ENCODE data around the gene FGF14.

- no peak for TF ChIP-seq EZH2phosphoT487 (IDR thresholded peaks at IDR 0.05; ENCODE audit: borderline replicate concordance, low read depth)
- TF ChIP-seq YY1 (IDR thresholded peaks at IDR 0.05; ENCODE audit: low read depth): no peak
- TF ChIP-seq, protein P1, sequence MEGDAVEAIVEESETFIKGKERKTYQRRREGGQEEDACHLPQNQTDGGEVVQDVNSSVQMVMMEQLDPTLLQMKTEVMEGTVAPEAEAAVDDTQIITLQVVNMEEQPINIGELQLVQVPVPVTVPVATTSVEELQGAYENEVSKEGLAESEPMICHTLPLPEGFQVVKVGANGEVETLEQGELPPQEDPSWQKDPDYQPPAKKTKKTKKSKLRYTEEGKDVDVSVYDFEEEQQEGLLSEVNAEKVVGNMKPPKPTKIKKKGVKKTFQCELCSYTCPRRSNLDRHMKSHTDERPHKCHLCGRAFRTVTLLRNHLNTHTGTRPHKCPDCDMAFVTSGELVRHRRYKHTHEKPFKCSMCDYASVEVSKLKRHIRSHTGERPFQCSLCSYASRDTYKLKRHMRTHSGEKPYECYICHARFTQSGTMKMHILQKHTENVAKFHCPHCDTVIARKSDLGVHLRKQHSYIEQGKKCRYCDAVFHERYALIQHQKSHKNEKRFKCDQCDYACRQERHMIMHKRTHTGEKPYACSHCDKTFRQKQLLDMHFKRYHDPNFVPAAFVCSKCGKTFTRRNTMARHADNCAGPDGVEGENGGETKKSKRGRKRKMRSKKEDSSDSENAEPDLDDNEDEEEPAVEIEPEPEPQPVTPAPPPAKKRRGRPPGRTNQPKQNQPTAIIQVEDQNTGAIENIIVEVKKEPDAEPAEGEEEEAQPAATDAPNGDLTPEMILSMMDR (IDR thresholded peaks at IDR 0.05): no peak
- no peak for TF ChIP-seq FOSL2 (IDR thresholded peaks at IDR 0.05; ENCODE audit: borderline replicate concordance, low read depth)
- no peak for TF ChIP-seq EP300 (IDR thresholded peaks at IDR 0.05; ENCODE audit: borderline replicate concordance in 1 of 2, low read depth in 1 of 2, low read length in 1 of 2)
- TF ChIP-seq, protein P2, sequence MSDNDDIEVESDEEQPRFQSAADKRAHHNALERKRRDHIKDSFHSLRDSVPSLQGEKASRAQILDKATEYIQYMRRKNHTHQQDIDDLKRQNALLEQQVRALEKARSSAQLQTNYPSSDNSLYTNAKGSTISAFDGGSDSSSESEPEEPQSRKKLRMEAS (IDR thresholded peaks at IDR 0.05; ENCODE audit: low read depth): no peak
- TF ChIP-seq, protein P3, sequence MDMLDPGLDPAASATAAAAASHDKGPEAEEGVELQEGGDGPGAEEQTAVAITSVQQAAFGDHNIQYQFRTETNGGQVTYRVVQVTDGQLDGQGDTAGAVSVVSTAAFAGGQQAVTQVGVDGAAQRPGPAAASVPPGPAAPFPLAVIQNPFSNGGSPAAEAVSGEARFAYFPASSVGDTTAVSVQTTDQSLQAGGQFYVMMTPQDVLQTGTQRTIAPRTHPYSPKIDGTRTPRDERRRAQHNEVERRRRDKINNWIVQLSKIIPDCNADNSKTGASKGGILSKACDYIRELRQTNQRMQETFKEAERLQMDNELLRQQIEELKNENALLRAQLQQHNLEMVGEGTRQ (IDR thresholded peaks at IDR 0.05; ENCODE audit: borderline replicate concordance, low read depth, low read length): no peak
- TF ChIP-seq, protein P4, sequence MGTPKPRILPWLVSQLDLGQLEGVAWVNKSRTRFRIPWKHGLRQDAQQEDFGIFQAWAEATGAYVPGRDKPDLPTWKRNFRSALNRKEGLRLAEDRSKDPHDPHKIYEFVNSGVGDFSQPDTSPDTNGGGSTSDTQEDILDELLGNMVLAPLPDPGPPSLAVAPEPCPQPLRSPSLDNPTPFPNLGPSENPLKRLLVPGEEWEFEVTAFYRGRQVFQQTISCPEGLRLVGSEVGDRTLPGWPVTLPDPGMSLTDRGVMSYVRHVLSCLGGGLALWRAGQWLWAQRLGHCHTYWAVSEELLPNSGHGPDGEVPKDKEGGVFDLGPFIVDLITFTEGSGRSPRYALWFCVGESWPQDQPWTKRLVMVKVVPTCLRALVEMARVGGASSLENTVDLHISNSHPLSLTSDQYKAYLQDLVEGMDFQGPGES (IDR thresholded peaks at IDR 0.05; ENCODE audit: low read depth, low read length): no peak
Observed at GRCh38 chr13:101903890-101904289, 498.0 kb downstream of the FGF14 start.

Data from SK-N-SH (cell line).